MM.1S (cell line): ENCODE measurements around the gene HECW1.
"Not testable (repeated sequence)": the region's sequence is repeated elsewhere in the genome, so short reads cannot be mapped to it uniquely, and the experiment has no call there.

Experiments used
- DNase-seq: peaks from one replicate; pipeline ENCODE4 v3.0.0-alpha.2; 2015
- H2AFZ ChIP-seq: fragments of 300-600 bp; sonication (generic); 2 replicates; pipeline ENCODE4 v1.6.0; 2016; ENCODE audit warnings: antibody characterized with exemption, low read length
- H3F3A ChIP-seq: fragments of 300-600 bp; sonication (generic); 2 replicates; pipeline ENCODE4 v1.6.1; 2016; ENCODE audit warnings: mild to moderate bottlenecking, antibody characterized with exemption, low read length, moderate library complexity, mixed read lengths; ENCODE audit not compliant: insufficient read depth
- H3K27ac ChIP-seq: fragments of 300-600 bp; sonication (generic); 2 replicates; pipeline ENCODE4 v1.5.1; 2016; ENCODE audit warnings: mild to moderate bottlenecking, low read length
- H3K27me3 ChIP-seq: fragments of 300-600 bp; sonication (generic); replicated peaks from 2 replicates; pipeline ENCODE4 v1.6.0; 2016; ENCODE audit warnings: low read length; ENCODE audit not compliant: insufficient read depth
- H3K36me3 ChIP-seq: fragments of 300-600 bp; sonication (generic); replicated peaks from 2 replicates; pipeline ENCODE4 v1.6.1; 2016; ENCODE audit warnings: mild to moderate bottlenecking, low read length, mixed read lengths; ENCODE audit not compliant: insufficient read depth
- H3K4me1 ChIP-seq: fragments of 300-600 bp; sonication (generic); 2 replicates; pipeline ENCODE4 v1.6.1; 2016; ENCODE audit warnings: low read length, mixed read lengths
- H3K4me2 ChIP-seq: fragments of 300-600 bp; sonication (generic); 2 replicates; pipeline ENCODE4 v1.6.0; 2016; ENCODE audit warnings: low read depth, low read length
- H3K4me3 ChIP-seq: fragments of 300-600 bp; sonication (generic); 2 replicates; pipeline ENCODE4 v1.5.1; 2016; ENCODE audit warnings: low read length, mixed read lengths
- H3K79me2 ChIP-seq: fragments of 300-600 bp; sonication (generic); 2 replicates; pipeline ENCODE4 v1.6.1; 2016; ENCODE audit warnings: mixed run types, low read length, mixed read lengths
- H3K9ac ChIP-seq: fragments of 300-600 bp; sonication (generic); 2 replicates; pipeline ENCODE4 v1.6.1; 2016; ENCODE audit warnings: low read length, mixed read lengths
- H3K9me2 ChIP-seq: fragments of 300-600 bp; sonication (generic); replicated peaks from 2 replicates; pipeline ENCODE4 v1.6.1; 2016; ENCODE audit warnings: mild to moderate bottlenecking, low read length, mixed read lengths; ENCODE audit not compliant: insufficient read depth
- H3K9me3 ChIP-seq: fragments of 300-600 bp; sonication (generic); replicated peaks from 2 replicates; pipeline ENCODE4 v1.6.1; 2016; ENCODE audit warnings: mild to moderate bottlenecking, low read length, mixed read lengths; ENCODE audit not compliant: insufficient read depth
- H4K20me1 ChIP-seq: fragments of 300-600 bp; sonication (generic); 2 replicates; pipeline ENCODE4 v1.6.1; 2016; ENCODE audit warnings: mild to moderate bottlenecking, low read length, moderate library complexity, mixed read lengths; ENCODE audit not compliant: insufficient read depth
- EZH2 ChIP-seq: fragments of 300-600 bp; sonication (generic); optimal IDR thresholded peaks from 2 replicates; pipeline ENCODE3; 2017; ENCODE audit warnings: low read depth, mild to moderate bottlenecking, antibody characterized with exemption, low read length, mixed read lengths
- EZH2phosphoT487 ChIP-seq: fragments of 300-600 bp; sonication (generic); IDR thresholded peaks from 2 replicates; pipeline ENCODE4 v1.6.1; 2018; ENCODE audit warnings: antibody characterized with exemption, low read length
- TF ChIP-seq, protein P1 (sequence below): fragments of 300-600 bp; sonication (generic); IDR thresholded peaks from 2 replicates; pipeline ENCODE4 v1.5.1; 2016; ENCODE audit warnings: antibody characterized with exemption, low read length, mixed read lengths

The HECW1 gene

DNA sequence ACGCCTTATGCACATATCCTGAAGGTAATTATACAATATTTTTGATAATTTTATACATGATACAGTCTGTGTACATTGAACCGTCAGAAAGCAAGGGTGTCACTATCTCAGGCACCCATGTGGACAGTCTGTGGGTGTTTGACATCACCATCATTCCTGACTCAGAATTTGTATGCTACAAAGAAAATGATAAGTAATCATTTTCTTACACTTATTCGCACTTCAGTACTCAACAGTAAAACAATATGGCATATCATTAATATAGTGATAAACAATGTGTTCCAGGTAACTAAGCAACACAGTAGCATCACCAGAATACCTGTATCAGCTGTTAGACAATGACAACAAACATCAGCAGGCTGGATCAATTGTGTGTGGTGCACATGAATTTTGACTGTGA, 17.9 kb downstream of the HECW1 start:
- H3K4me1 ChIP-seq, result no peaks in the 10 kb centered on the region; the same call in 1 of the 2 replicates
- H3K27me3 ChIP-seq, result no peaks in the 10 kb centered on the region
- H3K4me2 ChIP-seq, result no peak overlapping the region
- DNase-seq, result no peak
- no peak overlapping the region for H3K4me3 ChIP-seq
- H3K79me2 ChIP-seq, result peaks cover 4% of the 10 kb centered on the region; the same call in 1 of the 2 replicates
- no peak for TF ChIP-seq EZH2phosphoT487
- TF ChIP-seq, protein P1, sequence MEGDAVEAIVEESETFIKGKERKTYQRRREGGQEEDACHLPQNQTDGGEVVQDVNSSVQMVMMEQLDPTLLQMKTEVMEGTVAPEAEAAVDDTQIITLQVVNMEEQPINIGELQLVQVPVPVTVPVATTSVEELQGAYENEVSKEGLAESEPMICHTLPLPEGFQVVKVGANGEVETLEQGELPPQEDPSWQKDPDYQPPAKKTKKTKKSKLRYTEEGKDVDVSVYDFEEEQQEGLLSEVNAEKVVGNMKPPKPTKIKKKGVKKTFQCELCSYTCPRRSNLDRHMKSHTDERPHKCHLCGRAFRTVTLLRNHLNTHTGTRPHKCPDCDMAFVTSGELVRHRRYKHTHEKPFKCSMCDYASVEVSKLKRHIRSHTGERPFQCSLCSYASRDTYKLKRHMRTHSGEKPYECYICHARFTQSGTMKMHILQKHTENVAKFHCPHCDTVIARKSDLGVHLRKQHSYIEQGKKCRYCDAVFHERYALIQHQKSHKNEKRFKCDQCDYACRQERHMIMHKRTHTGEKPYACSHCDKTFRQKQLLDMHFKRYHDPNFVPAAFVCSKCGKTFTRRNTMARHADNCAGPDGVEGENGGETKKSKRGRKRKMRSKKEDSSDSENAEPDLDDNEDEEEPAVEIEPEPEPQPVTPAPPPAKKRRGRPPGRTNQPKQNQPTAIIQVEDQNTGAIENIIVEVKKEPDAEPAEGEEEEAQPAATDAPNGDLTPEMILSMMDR, result no peak
- no peak for TF ChIP-seq EZH2
- no peak overlapping the region for H2AFZ ChIP-seq
- no peaks in the 10 kb centered on the region for H4K20me1 ChIP-seq
- H3K36me3 ChIP-seq, result no peaks in the 10 kb centered on the region
- no peak overlapping the region for H3K9ac ChIP-seq
- H3K9me3 ChIP-seq, result no peaks in the 10 kb centered on the region
- H3K9me2 ChIP-seq, result no peaks in the 10 kb centered on the region
- H3K27ac ChIP-seq, result no peak overlapping the region
- no peaks in the 10 kb centered on the region for H3F3A ChIP-seq

DNA sequence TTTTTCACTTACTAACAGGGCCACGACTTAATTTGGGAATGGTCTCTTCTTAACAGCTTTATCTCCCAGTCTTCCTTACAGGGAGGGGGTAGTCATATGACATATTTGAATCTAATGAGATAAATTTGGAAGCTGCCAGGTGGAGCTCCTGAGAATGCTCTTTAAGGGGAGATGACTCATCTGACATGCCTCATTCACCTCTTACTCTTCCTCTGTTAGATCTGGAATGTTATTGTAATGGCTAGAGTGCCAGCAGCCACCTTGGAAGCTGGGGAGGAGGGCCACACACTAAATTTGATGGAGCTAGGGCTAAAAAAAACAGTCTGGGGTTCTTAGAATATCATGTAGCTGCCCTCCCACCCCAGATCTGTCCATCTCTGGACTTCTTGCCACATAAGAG, 22.7 kb downstream of the HECW1 start:
- Histone ChIP-seq H3K27ac (no peak overlapping the region), H3K27me3 (no peaks in the 10 kb centered on the region), H2AFZ (no peak overlapping the region), H3K4me3 (no peak overlapping the region), H3K36me3 (no peaks in the 10 kb centered on the region), H3K9me2 (no peaks in the 10 kb centered on the region), H3K9me3 (no peaks in the 10 kb centered on the region), H3K4me1 (no peaks in the 10 kb centered on the region; the same call in 1 of the 2 replicates), H4K20me1 (no peaks in the 10 kb centered on the region), H3K79me2 (no peaks in the 10 kb centered on the region), H3K9ac (no peak overlapping the region), H3K4me2 (no peak overlapping the region), H3F3A (no peaks in the 10 kb centered on the region)
- DNase-seq, result no peak
- TF ChIP-seq EZH2 (no peak), EZH2phosphoT487 (no peak)
- TF ChIP-seq, protein P1, result no peak

DNA sequence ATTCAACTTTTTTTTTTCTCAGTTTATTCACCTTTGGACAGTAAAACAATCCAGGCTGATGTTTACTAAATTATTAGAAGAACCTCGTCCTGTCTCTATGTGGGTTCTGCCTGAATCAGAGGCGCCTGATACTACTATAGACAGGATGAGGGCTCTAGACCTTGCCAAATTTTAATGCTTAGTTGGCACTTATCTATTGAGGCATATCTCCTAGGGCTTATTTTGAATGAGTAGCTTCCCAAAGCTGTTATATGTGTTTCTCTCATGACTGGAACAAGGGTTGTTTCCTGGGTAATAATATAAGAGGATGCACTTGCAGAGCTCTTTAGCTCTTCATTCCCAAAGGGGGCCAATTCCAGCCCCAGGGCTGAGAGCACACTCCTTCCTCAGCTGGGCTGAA, 23.6 kb downstream of the HECW1 start:
- no peak for DNase-seq
- H3K4me2 ChIP-seq, result no peak overlapping the region
- H3K4me1 ChIP-seq, result no peaks in the 10 kb centered on the region; the same call in 1 of the 2 replicates

DNA sequence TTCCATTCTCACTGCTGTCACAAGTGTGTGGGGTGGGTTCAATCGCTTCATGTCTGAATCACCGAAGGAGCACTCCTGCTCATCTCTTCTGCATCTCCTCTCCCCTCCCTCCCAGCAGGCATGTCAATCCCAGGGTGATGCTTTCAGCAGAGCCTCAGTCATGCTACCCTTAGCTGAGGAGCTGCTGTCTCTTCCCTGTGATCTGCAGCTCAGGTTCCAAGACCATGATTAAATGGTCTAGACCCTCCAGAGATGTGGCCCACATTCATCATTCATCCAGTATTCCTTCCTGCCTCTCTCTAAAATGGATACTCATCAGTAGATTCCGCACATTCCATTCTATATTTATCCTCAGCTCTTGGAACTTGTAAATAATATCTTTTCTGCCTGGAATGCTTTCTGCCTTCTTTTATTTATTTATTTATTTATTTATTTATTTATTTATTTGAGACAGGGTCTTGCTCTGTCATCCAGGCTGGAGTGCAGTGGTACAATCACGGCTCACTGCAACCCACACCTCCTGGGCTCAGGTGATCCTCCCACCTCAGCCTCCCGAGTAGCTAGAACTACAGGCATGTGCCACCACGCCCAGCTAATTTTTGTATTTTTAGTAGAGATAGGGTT, 24.8 kb downstream of the HECW1 start:
- not testable (repeated sequence) for H3K27me3 ChIP-seq, H3K4me2 ChIP-seq, DNase-seq

More for the DNA sequence above, 23.6 kb downstream of the HECW1 start:
- H3K9ac ChIP-seq, result no peak overlapping the region
- no peak overlapping the region for H3K27ac ChIP-seq
- no peaks in the 10 kb centered on the region for H3F3A ChIP-seq
- no peaks in the 10 kb centered on the region for H3K36me3 ChIP-seq
- no peaks in the 10 kb centered on the region for H3K27me3 ChIP-seq
- no peak overlapping the region for H2AFZ ChIP-seq
- no peak for TF ChIP-seq EZH2
- TF ChIP-seq, protein P1, result no peak
- no peak for TF ChIP-seq EZH2phosphoT487
- no peaks in the 10 kb centered on the region for H3K79me2 ChIP-seq
- no peaks in the 10 kb centered on the region for H4K20me1 ChIP-seq
- no peak overlapping the region for H3K4me3 ChIP-seq
- H3K9me2 ChIP-seq, result no peaks in the 10 kb centered on the region
- no peaks in the 10 kb centered on the region for H3K9me3 ChIP-seq

More for the DNA sequence above, 24.8 kb downstream of the HECW1 start:
- not testable (repeated sequence) for H3K27ac ChIP-seq, H3K79me2 ChIP-seq, H3K9me2 ChIP-seq, H3K9ac ChIP-seq, H2AFZ ChIP-seq, H3K36me3 ChIP-seq, H3K4me3 ChIP-seq, H3K9me3 ChIP-seq, H3F3A ChIP-seq, H3K4me1 ChIP-seq, H4K20me1 ChIP-seq
